Progenitor cell of endocrine pancreas (in vitro differentiated cells): ENCODE measurements around the gene OR52W1. TPM values are rescaled to one million over a fixed set of nuclear protein-coding genes. Genes with fewer than 3 reads are reported as not detected.
"Not testable (repeated sequence)": the region's sequence is repeated elsewhere in the genome, so short reads cannot be mapped to it uniquely, and the experiment has no call there.

Experiments used
- DNase-seq: peaks from one replicate; pipeline ENCODE4 v3.0.0; 2021; ENCODE audit warnings: low spot score; ENCODE audit not compliant: unreplicated experiment
- H3K27ac Mint-ChIP-seq: 2 replicates; pipeline ENCODE4 v1.8.0; 2021; ENCODE audit warnings: mild to moderate bottlenecking, moderate library complexity, mixed read lengths
- H3K27me3 Mint-ChIP-seq: 2 replicates; pipeline ENCODE4 v1.8.0; 2021; ENCODE audit warnings: mixed read lengths
- H3K36me3 Mint-ChIP-seq: 2 replicates; pipeline ENCODE4 v1.8.0; 2022; ENCODE audit warnings: mixed read lengths; ENCODE audit not compliant: insufficient read depth
- H3K4me1 Mint-ChIP-seq: 2 replicates; pipeline ENCODE4 v1.8.0; 2021; ENCODE audit warnings: low read depth, mixed read lengths
- H3K4me3 Mint-ChIP-seq: 2 replicates; pipeline ENCODE4 v1.8.0; 2021; ENCODE audit warnings: low read depth, mild to moderate bottlenecking, moderate library complexity, mixed read lengths
- H3K9me3 Mint-ChIP-seq: 2 replicates; pipeline ENCODE4 v1.8.0; 2021; ENCODE audit warnings: low read depth, mixed read lengths
- total RNA-seq: library from RNA; stranded (reverse); gene quantifications from 2 replicates; pipeline ENCODE4 v1.2.1, GENCODE V29; 2021
- TF ChIP-seq, protein P1 (sequence below): fragments of 200-600 bp; sonication (generic); IDR thresholded peaks from one replicate; pipeline ENCODE4 v1.5.0; 2021; ENCODE audit warnings: antibody characterized with exemption, mild to moderate bottlenecking; ENCODE audit not compliant: unreplicated experiment

The OR52W1 gene
- total RNA-seq, 1 donor from 2014 or later: not detected

DNA sequence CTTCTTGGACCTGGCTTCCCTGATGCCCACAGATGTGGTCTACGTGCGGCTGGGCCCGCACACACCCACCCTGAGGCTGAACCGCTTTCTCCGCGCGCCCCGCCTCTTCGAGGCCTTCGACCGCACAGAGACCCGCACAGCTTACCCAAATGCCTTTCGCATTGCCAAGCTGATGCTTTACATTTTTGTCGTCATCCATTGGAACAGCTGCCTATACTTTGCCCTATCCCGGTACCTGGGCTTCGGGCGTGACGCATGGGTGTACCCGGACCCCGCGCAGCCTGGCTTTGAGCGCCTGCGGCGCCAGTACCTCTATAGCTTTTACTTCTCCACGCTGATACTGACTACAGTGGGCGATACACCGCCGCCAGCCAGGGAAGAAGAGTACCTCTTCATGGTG, 41.1 kb downstream of the OR52W1 start:
- Mint-ChIP-seq H3K36me3 (no peaks in the 10 kb centered on the region), H3K9me3 (no peaks in the 10 kb centered on the region), H3K4me1 (peaks cover 3% of the 10 kb centered on the region), H3K27ac (no peak overlapping the region), H3K4me3 (no peak overlapping the region), H3K27me3 (no peaks in the 10 kb centered on the region)
- TF ChIP-seq, protein P1, sequence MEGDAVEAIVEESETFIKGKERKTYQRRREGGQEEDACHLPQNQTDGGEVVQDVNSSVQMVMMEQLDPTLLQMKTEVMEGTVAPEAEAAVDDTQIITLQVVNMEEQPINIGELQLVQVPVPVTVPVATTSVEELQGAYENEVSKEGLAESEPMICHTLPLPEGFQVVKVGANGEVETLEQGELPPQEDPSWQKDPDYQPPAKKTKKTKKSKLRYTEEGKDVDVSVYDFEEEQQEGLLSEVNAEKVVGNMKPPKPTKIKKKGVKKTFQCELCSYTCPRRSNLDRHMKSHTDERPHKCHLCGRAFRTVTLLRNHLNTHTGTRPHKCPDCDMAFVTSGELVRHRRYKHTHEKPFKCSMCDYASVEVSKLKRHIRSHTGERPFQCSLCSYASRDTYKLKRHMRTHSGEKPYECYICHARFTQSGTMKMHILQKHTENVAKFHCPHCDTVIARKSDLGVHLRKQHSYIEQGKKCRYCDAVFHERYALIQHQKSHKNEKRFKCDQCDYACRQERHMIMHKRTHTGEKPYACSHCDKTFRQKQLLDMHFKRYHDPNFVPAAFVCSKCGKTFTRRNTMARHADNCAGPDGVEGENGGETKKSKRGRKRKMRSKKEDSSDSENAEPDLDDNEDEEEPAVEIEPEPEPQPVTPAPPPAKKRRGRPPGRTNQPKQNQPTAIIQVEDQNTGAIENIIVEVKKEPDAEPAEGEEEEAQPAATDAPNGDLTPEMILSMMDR: no peak
- no peak for DNase-seq

DNA sequence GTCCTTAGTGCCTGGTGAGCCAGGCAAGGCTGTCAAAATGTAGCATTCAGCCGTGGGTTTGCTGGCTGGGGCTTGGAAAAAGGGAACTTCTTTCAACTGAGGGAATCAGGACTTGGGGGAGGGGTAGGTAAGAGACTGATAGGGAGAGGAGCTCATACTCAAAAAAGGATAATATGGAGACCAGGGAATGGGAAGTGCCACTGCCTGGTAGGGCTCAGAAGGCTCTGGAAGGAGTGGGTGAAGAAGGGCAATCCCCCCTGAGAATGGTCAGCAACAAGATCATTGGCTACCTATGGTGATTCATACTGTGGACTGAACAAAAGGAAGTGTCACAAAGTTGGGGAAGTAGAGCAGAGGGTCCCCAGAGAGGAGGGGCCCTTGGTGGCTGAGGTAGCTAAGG, 41.8 kb downstream of the OR52W1 start:
- TF ChIP-seq, protein P1: no peak
- no peak for DNase-seq
- Mint-ChIP-seq H3K4me1 (no peaks in the 10 kb centered on the region), H3K27ac (no peak overlapping the region), H3K27me3 (no peaks in the 10 kb centered on the region), H3K4me3 (no peak overlapping the region), H3K36me3 (no peaks in the 10 kb centered on the region), H3K9me3 (no peaks in the 10 kb centered on the region)

DNA sequence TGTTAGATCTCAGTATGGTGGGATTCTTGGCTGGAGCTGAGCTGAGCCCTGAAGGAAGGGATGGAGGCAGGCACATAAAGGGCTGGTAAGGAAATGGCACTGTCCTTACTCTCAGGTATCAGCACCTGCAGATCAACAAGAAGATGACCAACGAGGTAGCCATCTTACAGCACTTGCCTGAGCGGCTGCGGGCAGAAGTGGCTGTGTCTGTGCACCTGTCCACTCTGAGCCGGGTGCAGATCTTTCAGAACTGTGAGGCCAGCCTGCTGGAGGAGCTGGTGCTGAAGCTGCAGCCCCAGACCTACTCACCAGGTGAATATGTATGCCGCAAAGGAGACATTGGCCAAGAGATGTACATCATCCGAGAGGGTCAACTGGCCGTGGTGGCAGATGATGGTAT, 42.3 kb downstream of the OR52W1 start:
- no peak for DNase-seq
- H3K27ac Mint-ChIP-seq: no peak overlapping the region
- TF ChIP-seq, protein P1: no peak
- H3K36me3 Mint-ChIP-seq: no peaks in the 10 kb centered on the region
- H3K27me3 Mint-ChIP-seq: no peaks in the 10 kb centered on the region
- H3K4me1 Mint-ChIP-seq: no peaks in the 10 kb centered on the region
- no peak overlapping the region for H3K4me3 Mint-ChIP-seq
- H3K9me3 Mint-ChIP-seq: no peaks in the 10 kb centered on the region

DNA sequence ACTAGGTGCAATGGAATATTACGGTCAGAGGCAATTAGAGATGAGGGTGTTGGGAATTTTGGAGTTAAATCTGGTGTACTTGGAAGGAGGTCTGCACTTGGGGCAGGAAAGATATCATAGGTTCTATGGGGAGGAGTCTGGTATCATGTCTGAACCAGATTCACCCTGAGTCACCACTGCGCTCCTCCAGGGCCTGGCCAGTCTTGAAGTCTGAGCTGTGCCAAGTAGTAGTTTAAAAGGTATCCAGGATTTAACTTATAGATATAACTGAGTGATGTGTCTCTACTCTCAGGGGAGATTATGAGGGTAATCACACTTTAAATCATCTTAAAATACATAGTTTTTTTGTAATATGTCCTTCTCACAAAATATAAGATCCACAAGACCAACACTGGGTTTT, 46.5 kb downstream of the OR52W1 start:
- TF ChIP-seq, protein P1: no peak
- no peaks in the 10 kb centered on the region for H3K36me3 Mint-ChIP-seq
- H3K9me3 Mint-ChIP-seq: no peaks in the 10 kb centered on the region
- no peaks in the 10 kb centered on the region for H3K4me1 Mint-ChIP-seq
- no peaks in the 10 kb centered on the region for H3K27me3 Mint-ChIP-seq
- H3K4me3 Mint-ChIP-seq: no peak overlapping the region
- H3K27ac Mint-ChIP-seq: no peak overlapping the region
- no peak for DNase-seq

DNA sequence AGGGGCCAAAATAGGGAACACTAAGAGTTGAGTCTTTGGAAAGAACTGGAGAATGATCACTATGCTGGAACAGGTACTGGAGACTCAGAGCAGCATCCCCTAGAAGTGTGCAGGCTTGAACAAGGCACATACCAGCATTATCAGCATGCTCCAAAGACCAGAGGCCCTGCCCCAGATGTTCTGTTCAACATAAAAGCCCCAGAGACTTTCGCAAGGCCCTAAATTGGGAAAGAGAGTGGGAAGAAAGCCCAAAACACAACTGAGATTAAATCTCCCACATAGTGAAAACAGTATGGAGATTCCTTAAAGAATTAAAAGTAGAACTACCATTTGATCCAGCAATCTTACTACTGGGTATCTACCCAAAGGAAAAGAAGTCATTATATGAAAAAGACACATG, 49.2 kb downstream of the OR52W1 start:
- no peaks in the 10 kb centered on the region for H3K36me3 Mint-ChIP-seq
- H3K9me3 Mint-ChIP-seq: no peaks in the 10 kb centered on the region
- no peaks in the 10 kb centered on the region for H3K27me3 Mint-ChIP-seq
- H3K4me3 Mint-ChIP-seq: no peak overlapping the region
- no peaks in the 10 kb centered on the region for H3K4me1 Mint-ChIP-seq
- TF ChIP-seq, protein P1: no peak
- no peak for DNase-seq
- H3K27ac Mint-ChIP-seq: no peak overlapping the region

DNA sequence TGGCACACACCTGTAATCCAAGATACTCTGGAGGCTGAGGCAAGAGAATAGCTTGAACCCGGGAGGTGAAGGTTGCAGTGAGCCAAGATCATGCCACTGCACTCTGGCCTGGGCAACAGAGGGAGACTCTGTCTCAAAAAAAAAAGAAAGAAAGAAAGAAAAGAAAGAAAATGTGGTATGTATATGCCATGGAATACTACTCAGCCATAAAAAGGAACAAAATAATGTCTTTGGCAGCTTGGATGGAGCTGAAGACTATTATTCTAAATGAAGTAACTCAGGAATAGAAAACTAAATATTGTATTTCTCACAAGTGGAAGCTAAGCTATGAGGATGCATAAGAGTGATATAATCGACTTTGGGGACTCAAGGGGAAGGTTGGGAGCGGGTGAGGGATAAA, 49.9 kb downstream of the OR52W1 start:
- not testable (repeated sequence) for H3K27ac Mint-ChIP-seq, H3K4me1 Mint-ChIP-seq, DNase-seq, H3K9me3 Mint-ChIP-seq, H3K27me3 Mint-ChIP-seq, H3K36me3 Mint-ChIP-seq, H3K4me3 Mint-ChIP-seq

Other genes starting within 250 kb of the OR52W1 start
- not detected in 2 replicates for gene OR56A5, start 230.7 kb upstream of the OR52W1 start, total RNA-seq
- not detected in 2 replicates for gene OR52L1, start 212.2 kb upstream of the OR52W1 start, total RNA-seq
- gene OR56A4, start 192.3 kb upstream of the OR52W1 start, total RNA-seq: 0.07 and 0.13 TPM in 2 replicates
- gene OR56A1, start 168.5 kb upstream of the OR52W1 start, total RNA-seq: 0.09 TPM in 1 of 2 replicates, not detected in the other
- not detected in 2 replicates for gene OR56B4, start 91.5 kb upstream of the OR52W1 start, total RNA-seq
- gene OR52B2, start 28.9 kb upstream of the OR52W1 start, total RNA-seq: not detected in 2 replicates
- not detected in 2 replicates for gene C11orf42, start 6.3 kb downstream of the OR52W1 start, total RNA-seq
- 58.4 and 63.0 TPM in 2 replicates for gene FHIP1B, start 35.4 kb downstream of the OR52W1 start, total RNA-seq
- 2.0 and 2.1 TPM in 2 replicates for gene CNGA4, start 39.9 kb downstream of the OR52W1 start, total RNA-seq
- gene CCKBR, start 60.6 kb downstream of the OR52W1 start, total RNA-seq: 7.4 and 7.5 TPM in 2 replicates
- 6.7 and 7.1 TPM in 2 replicates for gene CAVIN3, start 121.3 kb downstream of the OR52W1 start, total RNA-seq
- gene SMPD1, start 191.2 kb downstream of the OR52W1 start, total RNA-seq: 25.5 and 27.8 TPM in 2 replicates
- gene APBB1, start 219.9 kb downstream of the OR52W1 start, total RNA-seq: 64.2 and 71.4 TPM in 2 replicates
- gene HPX, start 241.8 kb downstream of the OR52W1 start, total RNA-seq: 2.5 and 6.1 TPM in 2 replicates